ENCODE results near the gene EXOG. TPM values are rescaled to one million over a fixed set of nuclear protein-coding genes. Genes with fewer than 3 reads are reported as not detected.
A peak's percentile ranks its signal among the peaks of the same experiment; 100 is the strongest.

EXOG gene
- total and polyA plus RNA-seq, 7 donors, result 2.9 to 14.5 (median 4.5) TPM

- intact Hi-C loops (cut with DNase I), result no loop called here
- H3K4me1 ChIP-seq, result peaks cover 9% of the 10 kb centered on the region
- no peak for ATAC-seq
Measured at GRCh38 chr3:38519000-38519399, 22.9 kb downstream of the EXOG start.

GRCh38 chr3:38519651-38520050 lies 23.5 kb downstream of the EXOG start:
- Histone ChIP-seq H3K4me3 (no peak overlapping the region), H3K4me1 (peaks cover 9% of the 10 kb centered on the region), H3K9me3 (no peaks in the 10 kb centered on the region), H3K36me3 (ENCODE audit: insufficient read depth in 1 of 2, low read depth in 1 of 2) (peaks cover 3 to 42% of the 10 kb centered on the region in 2 donors), H3K27me3 (ENCODE audit: insufficient read depth in 3 of 3, low read length in 2 of 3) (no peaks in the 10 kb centered on the region), H3K27ac (no peak overlapping the region)
- intact Hi-C loops (cut with DNase I), result loop anchor here (2.0 to 10.0 kb wide), 4 partner anchors 131 to 515 kb away; no protein-coding TSS in a partner anchor
- 31 to 47% (median 38%) methylated on average over 5 of the region's 5 CpGs for WGBS, 3 donors
- TF ChIP-seq CTCF (IDR thresholded peaks at IDR 0.05), result no peak
- DNase-seq, result no peak
- ATAC-seq, result no peak

More at GRCh38 chr3:38519000-38519399, 22.9 kb downstream of the EXOG start:
- 52 to 74% (median 69%) methylated on average over 1 of the region's 1 CpG for WGBS, 3 donors
- DNase-seq, result no peak
- H3K27ac ChIP-seq, result no peak overlapping the region
- H3K9me3 ChIP-seq, result no peaks in the 10 kb centered on the region
- no peak overlapping the region for H3K4me3 ChIP-seq
- no peak for TF ChIP-seq CTCF (IDR thresholded peaks at IDR 0.05)
- no peaks in the 10 kb centered on the region for H3K27me3 ChIP-seq (ENCODE audit: insufficient read depth in 3 of 3, low read length in 2 of 3)
- H3K36me3 ChIP-seq (ENCODE audit: insufficient read depth in 1 of 2, low read depth in 1 of 2), result peaks cover under 1 to 42% of the 10 kb centered on the region in 2 donors

- Histone ChIP-seq H3K27ac (no peak overlapping the region), H3K36me3 (ENCODE audit: insufficient read depth in 1 of 2, low read depth in 1 of 2) (peaks cover 3 to 44% of the 10 kb centered on the region in 2 donors), H3K4me3 (no peak overlapping the region), H3K9me3 (no peaks in the 10 kb centered on the region), H3K27me3 (ENCODE audit: insufficient read depth in 3 of 3, low read length in 2 of 3) (no peaks in the 10 kb centered on the region), H3K4me1 (peaks cover 9% of the 10 kb centered on the region)
- DNase-seq (no peak), ATAC-seq (peak; percentile 63 to 82 (median 70))
- 2 to 4% (median 3%) methylated on average over 5 of the region's 5 CpGs for WGBS, 3 donors
- TF ChIP-seq CTCF (IDR thresholded peaks at IDR 0.05), result peak; percentile 96
- intact Hi-C loops (cut with DNase I), result loop anchor here (1.0 to 10.0 kb wide), 5 partner anchors 129 to 513 kb away; no protein-coding TSS in a partner anchor
Measured at GRCh38 chr3:38521391-38521987, 25.3 kb downstream of the EXOG start.

- Histone ChIP-seq H3K4me3 (no peak overlapping the region), H3K4me1 (peaks cover 9% of the 10 kb centered on the region), H3K27ac (no peak overlapping the region), H3K27me3 (ENCODE audit: insufficient read depth in 3 of 3, low read length in 2 of 3) (no peaks in the 10 kb centered on the region), H3K36me3 (ENCODE audit: insufficient read depth in 1 of 2, low read depth in 1 of 2) (peaks cover 3 to 48% of the 10 kb centered on the region in 2 donors), H3K9me3 (no peaks in the 10 kb centered on the region)
- TF ChIP-seq CTCF (IDR thresholded peaks at IDR 0.05), result no peak
- ATAC-seq, result no peak
- no peak for DNase-seq
- WGBS, 3 donors, result 79 to 85% (median 80%) methylated on average over 6 of the region's 6 CpGs
- intact Hi-C loops (cut with DNase I), result loop anchor here (10.0 kb wide), 3 partner anchors 323 to 513 kb away; no protein-coding TSS in a partner anchor
Measured at GRCh38 chr3:38522002-38522401, 25.9 kb downstream of the EXOG start.

All from psoas muscle (tissue), 8 donors.